Activated T-cell treated with anti-CD3 and anti-CD28 coated beads, Interleukin-2, amount 50 U/mL, for 4 hours (primary cell): ENCODE results near the gene TAOK1. TPM values are rescaled to one million over a fixed set of nuclear protein-coding genes. Genes with fewer than 3 reads are reported as not detected.
"Not testable (repeated sequence)": the region's sequence is repeated elsewhere in the genome, so short reads cannot be mapped to it uniquely, and the experiment has no call there.

Experiments used
- ATAC-seq, 2 donors: fragments of 200-7000 bp; cut with Tn5 transposase; one replicate each; pipeline ENCODE4 v1.10.0; 2021
- DNase-seq: peaks from one replicate; pipeline ENCODE4 v3.0.0-alpha.2; 2020
- H3K27me3 Mint-ChIP-seq: one replicate; pipeline ENCODE4 v1.8.0; 2021; ENCODE audit warnings: low read depth, mixed read lengths
- H3K36me3 Mint-ChIP-seq: one replicate; pipeline ENCODE4 v1.8.0; 2022; ENCODE audit warnings: mixed read lengths; ENCODE audit not compliant: insufficient read depth
- H3K4me1 Mint-ChIP-seq: one replicate; pipeline ENCODE4 v1.8.0; 2021; ENCODE audit warnings: low read depth, mixed read lengths
- H3K4me3 Mint-ChIP-seq: one replicate; pipeline ENCODE4 v1.8.0; 2021; ENCODE audit warnings: mild to moderate bottlenecking, moderate library complexity, mixed read lengths
- H3K9me3 Mint-ChIP-seq: one replicate; pipeline ENCODE4 v1.8.0; 2021; ENCODE audit warnings: mixed read lengths
- total RNA-seq, 3 donors: library from RNA; stranded (reverse); gene quantifications; one replicate each; pipeline ENCODE4 v1.2.1, GENCODE V29; 2021

TAOK1 gene
- total RNA-seq: 10 to 100 TPM; 35.6 to 42.4 (median 37.4) TPM

GRCh38 chr17:29389982-29390850, at the start of gene TAOK1:
Gene TAOK1 (plus strand): TSS chr17:29390363. CDS start chr17:29451549, 61,186 bp downstream.
- peak; percentile 95 for ATAC-seq
- peaks cover 3% of the 10 kb centered on the region for H3K36me3 Mint-ChIP-seq
- H3K9me3 Mint-ChIP-seq: no peaks in the 10 kb centered on the region
- peak within 1 kb of the TSS; percentile 95 for H3K4me3 Mint-ChIP-seq
- peaks cover 38% of the 10 kb centered on the region for H3K4me1 Mint-ChIP-seq
- DNase-seq: peak; percentile 98
- H3K27me3 Mint-ChIP-seq: no peaks in the 10 kb centered on the region

GRCh38 chr17:29341726-29342125, 48.4 kb upstream of the TAOK1 start:
- no peak for ATAC-seq
- DNase-seq: no peak
- Mint-ChIP-seq H3K4me3 (no peak overlapping the region), H3K4me1 (no peaks in the 10 kb centered on the region), H3K36me3 (no peaks in the 10 kb centered on the region), H3K9me3 (no peaks in the 10 kb centered on the region), H3K27me3 (no peaks in the 10 kb centered on the region)

DNA sequence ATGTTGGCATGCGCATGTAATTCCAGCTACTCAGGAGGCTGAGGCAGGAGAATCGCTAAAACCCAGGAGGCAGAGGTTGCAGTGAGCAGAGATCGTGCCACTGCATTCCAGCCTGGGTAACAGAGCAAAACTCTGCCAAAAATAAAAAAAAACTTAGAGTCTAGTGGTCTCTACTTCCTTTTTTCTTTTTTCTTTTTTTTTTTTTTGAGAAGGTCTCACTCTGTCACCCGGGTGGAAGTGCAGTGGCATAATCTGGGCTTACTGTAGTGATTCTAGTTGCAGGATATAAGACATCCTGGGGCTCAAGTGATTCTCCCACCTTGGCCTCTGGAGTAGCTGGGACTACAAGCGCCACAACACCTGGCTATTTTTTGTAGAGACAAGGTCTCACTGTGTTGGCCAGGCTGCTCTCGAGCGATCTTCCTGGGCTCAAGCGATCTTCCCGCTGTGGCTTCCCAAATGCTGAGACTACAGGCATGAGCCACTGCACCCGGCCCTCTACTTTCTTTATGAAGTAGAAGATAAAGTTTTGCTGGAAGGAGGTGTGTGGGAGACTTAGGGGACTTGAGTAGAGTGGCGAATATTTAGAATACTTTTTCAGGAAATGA, 47.9 kb upstream of the TAOK1 start:
- Mint-ChIP-seq H3K9me3 (no peaks in the 10 kb centered on the region), H3K4me3 (no peak overlapping the region), H3K27me3 (no peaks in the 10 kb centered on the region), H3K4me1 (no peaks in the 10 kb centered on the region), H3K36me3 (no peaks in the 10 kb centered on the region)
- ATAC-seq: no peak
- DNase-seq: no peak

DNA sequence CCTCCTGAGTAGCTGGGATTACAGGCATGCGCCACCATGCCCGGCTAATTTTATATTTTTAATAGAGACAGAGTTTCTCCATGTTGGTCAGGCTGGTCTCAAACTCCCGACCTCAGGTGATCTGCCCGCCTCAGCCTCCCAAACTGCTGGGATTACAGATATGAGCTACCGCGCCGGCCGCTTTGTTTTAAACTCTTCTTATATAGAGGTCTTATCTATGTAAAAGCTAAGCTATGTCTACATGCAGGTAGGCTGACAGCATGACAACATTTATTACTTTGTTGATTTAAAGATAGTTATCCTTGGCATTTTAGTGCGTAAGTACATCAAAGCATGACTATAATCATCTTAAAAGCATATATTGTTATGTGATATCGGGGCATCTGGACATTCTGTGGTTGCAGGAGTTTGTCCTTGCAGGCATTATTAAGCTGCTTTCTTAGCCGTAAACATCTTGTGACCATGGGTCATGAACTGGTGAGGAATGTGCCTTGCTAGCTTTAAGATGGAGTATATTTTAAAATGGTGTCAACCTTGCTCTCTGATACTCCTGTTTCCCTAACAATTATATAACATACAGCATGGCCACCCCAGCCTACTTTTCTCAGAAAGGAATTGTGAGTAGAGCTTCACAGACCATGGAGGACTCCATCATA, 45.8 kb upstream of the TAOK1 start:
- Mint-ChIP-seq H3K9me3 (no peaks in the 10 kb centered on the region), H3K4me3 (no peak overlapping the region)
- DNase-seq: no peak

GRCh38 chr17:29345066-29345465, 45.1 kb upstream of the TAOK1 start:
- Mint-ChIP-seq H3K27me3 (peaks cover 1% of the 10 kb centered on the region), H3K36me3 (peaks cover 2% of the 10 kb centered on the region), H3K4me3 (no peak overlapping the region), H3K9me3 (no peaks in the 10 kb centered on the region), H3K4me1 (peaks cover 2% of the 10 kb centered on the region)
- DNase-seq: no peak
- ATAC-seq: no peak

More for the DNA sequence above, 45.8 kb upstream of the TAOK1 start:
- Mint-ChIP-seq H3K4me1 (peaks cover 2% of the 10 kb centered on the region), H3K36me3 (peaks cover 2% of the 10 kb centered on the region), H3K27me3 (peaks cover 1% of the 10 kb centered on the region)
- no peak for ATAC-seq

- not testable (repeated sequence) for H3K36me3 Mint-ChIP-seq, H3K9me3 Mint-ChIP-seq, H3K4me1 Mint-ChIP-seq, DNase-seq, ATAC-seq, H3K27me3 Mint-ChIP-seq, H3K4me3 Mint-ChIP-seq
Measured at GRCh38 chr17:29345470-29345869, 44.7 kb upstream of the TAOK1 start.

- H3K36me3 Mint-ChIP-seq: peaks cover 2% of the 10 kb centered on the region
- H3K4me1 Mint-ChIP-seq: peaks cover 2% of the 10 kb centered on the region
- ATAC-seq (no peak), DNase-seq (no peak)
- H3K9me3 Mint-ChIP-seq: no peaks in the 10 kb centered on the region
- peaks cover 1% of the 10 kb centered on the region for H3K27me3 Mint-ChIP-seq
- H3K4me3 Mint-ChIP-seq: no peak overlapping the region
Measured at GRCh38 chr17:29346462-29346861, 43.7 kb upstream of the TAOK1 start.

- H3K36me3 Mint-ChIP-seq: peaks cover 2% of the 10 kb centered on the region
- no peak overlapping the region for H3K4me3 Mint-ChIP-seq
- peaks cover 2% of the 10 kb centered on the region for H3K4me1 Mint-ChIP-seq
- no peak for DNase-seq
- H3K9me3 Mint-ChIP-seq: no peaks in the 10 kb centered on the region
- H3K27me3 Mint-ChIP-seq: peaks cover 1% of the 10 kb centered on the region
- ATAC-seq: no peak
Measured at GRCh38 chr17:29347831-29348629, 42.1 kb upstream of the TAOK1 start.

DNA sequence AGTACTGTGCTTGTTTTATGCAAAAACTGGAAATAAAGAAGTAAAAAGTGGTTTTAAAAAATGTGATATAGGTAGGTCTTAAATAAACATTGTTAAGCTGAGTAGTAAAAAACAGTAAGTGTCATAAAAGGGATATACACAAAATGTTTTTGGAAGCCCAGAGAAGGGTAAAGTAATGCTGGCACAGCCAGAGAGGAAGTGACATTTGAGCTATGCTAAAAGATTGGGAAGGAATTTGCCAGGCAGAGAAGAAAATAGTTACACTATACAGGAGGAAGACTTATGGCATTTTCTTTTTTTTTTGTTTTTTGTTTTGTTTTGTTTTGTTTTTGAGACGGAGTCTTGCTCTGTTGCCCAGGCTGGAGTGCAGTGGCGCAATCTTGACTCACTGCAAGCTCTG, 40.8 kb upstream of the TAOK1 start:
- Mint-ChIP-seq H3K4me3 (no peak overlapping the region), H3K9me3 (no peaks in the 10 kb centered on the region), H3K27me3 (peaks cover 1% of the 10 kb centered on the region), H3K36me3 (peaks cover 2% of the 10 kb centered on the region), H3K4me1 (peaks cover 2% of the 10 kb centered on the region)
- ATAC-seq: no peak
- no peak for DNase-seq

DNA sequence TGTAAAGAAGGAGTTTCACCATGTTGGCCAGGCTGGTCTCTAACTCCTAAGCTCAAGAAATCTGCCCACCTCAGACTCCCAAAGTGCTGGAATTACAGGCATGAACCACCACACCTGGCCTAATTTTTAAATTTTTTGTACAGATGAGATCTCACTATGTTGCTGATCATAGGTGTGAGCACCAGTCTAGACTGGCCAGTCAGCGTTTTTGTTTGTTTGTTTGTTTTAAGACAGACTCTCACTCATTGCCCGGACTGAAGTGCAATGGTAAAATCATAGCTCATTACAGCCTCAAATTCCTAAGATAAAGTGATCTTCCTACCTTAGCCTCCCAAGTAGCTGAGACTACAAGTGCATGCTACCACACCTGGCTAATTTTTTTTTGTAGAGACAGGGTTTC, 38.0 kb upstream of the TAOK1 start:
- Mint-ChIP-seq H3K36me3 (peaks cover 2% of the 10 kb centered on the region), H3K27me3 (peaks cover 1% of the 10 kb centered on the region), H3K4me3 (no peak overlapping the region), H3K9me3 (no peaks in the 10 kb centered on the region), H3K4me1 (peaks cover 2% of the 10 kb centered on the region)
- ATAC-seq (no peak), DNase-seq (no peak)

- ATAC-seq (no peak), DNase-seq (no peak)
- Mint-ChIP-seq H3K4me3 (no peak overlapping the region), H3K9me3 (no peaks in the 10 kb centered on the region), H3K27me3 (no peaks in the 10 kb centered on the region), H3K4me1 (no peaks in the 10 kb centered on the region), H3K36me3 (no peaks in the 10 kb centered on the region)
Measured at GRCh38 chr17:29357232-29357631, 32.9 kb upstream of the TAOK1 start.

- DNase-seq: no peak
- Mint-ChIP-seq H3K27me3 (no peaks in the 10 kb centered on the region), H3K36me3 (no peaks in the 10 kb centered on the region), H3K4me1 (no peaks in the 10 kb centered on the region), H3K4me3 (no peak overlapping the region), H3K9me3 (no peaks in the 10 kb centered on the region)
- ATAC-seq: peak in 1 of 2 donors; percentile 28
Measured at GRCh38 chr17:29357821-29358232, 32.3 kb upstream of the TAOK1 start.

DNA sequence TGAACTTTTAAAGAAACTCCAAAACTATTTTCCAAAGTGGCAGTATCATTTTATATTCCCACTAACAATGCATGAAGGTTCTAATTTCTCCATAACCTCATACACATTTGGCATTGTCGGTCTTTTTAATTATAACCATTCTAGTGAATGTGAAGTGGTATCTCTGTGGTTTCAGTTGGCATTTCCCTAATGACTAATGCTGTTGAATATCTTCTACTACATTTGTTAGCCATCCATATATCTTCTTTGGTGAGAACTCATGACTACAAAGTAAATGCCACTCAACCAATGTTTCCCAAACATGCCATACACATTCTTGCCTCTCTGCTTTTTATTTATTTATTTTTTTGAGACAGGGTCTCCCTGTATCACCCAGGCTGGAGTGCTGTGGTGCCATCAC, 31.7 kb upstream of the TAOK1 start:
- DNase-seq (no peak), ATAC-seq (no peak)
- Mint-ChIP-seq H3K4me3 (no peak overlapping the region), H3K4me1 (no peaks in the 10 kb centered on the region), H3K36me3 (no peaks in the 10 kb centered on the region), H3K9me3 (no peaks in the 10 kb centered on the region), H3K27me3 (no peaks in the 10 kb centered on the region)

- no peaks in the 10 kb centered on the region for H3K4me1 Mint-ChIP-seq
- H3K9me3 Mint-ChIP-seq: no peaks in the 10 kb centered on the region
Measured at GRCh38 chr17:29359777-29360176, 30.4 kb upstream of the TAOK1 start.

More at GRCh38 chr17:29359777-29360176, 30.4 kb upstream of the TAOK1 start:
- H3K27me3 Mint-ChIP-seq: no peaks in the 10 kb centered on the region
- DNase-seq (no peak), ATAC-seq (no peak)
- no peak overlapping the region for H3K4me3 Mint-ChIP-seq
- no peaks in the 10 kb centered on the region for H3K36me3 Mint-ChIP-seq
